RWPE2 (cell line): Measurements from ENCODE around the gene RNF215.

ENCODE experiments used
- ATAC-seq: fragments of 200-7000 bp; cut with Tn5 transposase; 3 replicates; pipeline ENCODE4 v1.9.1; 2021; ENCODE audit warnings: low read depth
- DNase-seq: peaks from one replicate; pipeline ENCODE4 v3.0.0-alpha.2; 2020; ENCODE audit warnings: low spot score
- H3K27ac ChIP-seq: fragments of 450-650 bp; 2 replicates; pipeline ENCODE4 v1.5.1; 2017; ENCODE audit warnings: mild to moderate bottlenecking; ENCODE audit not compliant: poor library complexity, severe bottlenecking
- H3K27me3 ChIP-seq: fragments of 250-450 bp; sonication (Bioruptor Pico); 2 replicates; pipeline ENCODE4 v1.5.1; 2021; ENCODE audit warnings: mild to moderate bottlenecking, moderate library complexity; ENCODE audit not compliant: insufficient read depth, poor library complexity, severe bottlenecking
- H3K36me3 ChIP-seq: fragments of 250-450 bp; sonication (Bioruptor Pico); 2 replicates; pipeline ENCODE4 v1.5.1; 2020; ENCODE audit warnings: low read depth, mild to moderate bottlenecking, moderate library complexity
- H3K4me1 ChIP-seq: fragments of 250-450 bp; sonication (Bioruptor Pico); 2 replicates; pipeline ENCODE4 v1.5.1; 2021; ENCODE audit warnings: mild to moderate bottlenecking, moderate library complexity; ENCODE audit not compliant: insufficient read depth, poor library complexity, severe bottlenecking
- H3K4me3 ChIP-seq: fragments of 250-450 bp; sonication (Bioruptor Pico); 2 replicates; pipeline ENCODE4 v1.5.1; 2021; ENCODE audit warnings: mild to moderate bottlenecking, moderate library complexity; ENCODE audit not compliant: severe bottlenecking
- H3K9me3 ChIP-seq: fragments of 250-450 bp; sonication (Bioruptor Pico); 2 replicates; pipeline ENCODE4 v1.5.1; 2021; ENCODE audit warnings: mild to moderate bottlenecking, moderate library complexity; ENCODE audit not compliant: severe bottlenecking
- CTCF ChIP-seq: fragments of 450-650 bp; IDR thresholded peaks from one replicate; pipeline ENCODE4 v1.5.1; 2017; ENCODE audit warnings: mild to moderate bottlenecking, moderate library complexity; ENCODE audit not compliant: poor library complexity, severe bottlenecking

The RNF215 gene

GRCh38 chr22:30414525-30415047, 27.4 kb upstream of the RNF215 start:
- no peak overlapping the region for H3K27ac ChIP-seq
- no peak for ATAC-seq
- peaks cover 97% of the 10 kb centered on the region for H3K36me3 ChIP-seq
- H3K27me3 ChIP-seq = no peaks in the 10 kb centered on the region
- H3K4me3 ChIP-seq = no peak overlapping the region
- TF ChIP-seq CTCF = no peak
- no peak for DNase-seq
- peaks cover 4% of the 10 kb centered on the region for H3K4me1 ChIP-seq
- no peaks in the 10 kb centered on the region for H3K9me3 ChIP-seq

- H3K36me3 ChIP-seq = peaks cover 97% of the 10 kb centered on the region
Observed at GRCh38 chr22:30413745-30414524, 26.7 kb upstream of the RNF215 start.

GRCh38 chr22:30413001-30413400, 25.8 kb upstream of the RNF215 start:
- peaks cover 17% of the 10 kb centered on the region for H3K4me1 ChIP-seq
- H3K4me3 ChIP-seq = no peak overlapping the region
- ATAC-seq (no peak), DNase-seq (no peak)
- TF ChIP-seq CTCF = no peak
- H3K9me3 ChIP-seq = no peaks in the 10 kb centered on the region
- H3K27me3 ChIP-seq = no peaks in the 10 kb centered on the region
- peak overlapping the region; percentile 73 for H3K27ac ChIP-seq
- peaks cover 97% of the 10 kb centered on the region for H3K36me3 ChIP-seq

More at GRCh38 chr22:30413745-30414524, 26.7 kb upstream of the RNF215 start:
- TF ChIP-seq CTCF = no peak
- Histone ChIP-seq H3K4me1 (peaks cover 8% of the 10 kb centered on the region), H3K27ac (no peak overlapping the region), H3K9me3 (no peaks in the 10 kb centered on the region), H3K4me3 (no peak overlapping the region), H3K27me3 (no peaks in the 10 kb centered on the region)
- DNase-seq (no peak), ATAC-seq (no peak)

- Histone ChIP-seq H3K27me3 (no peaks in the 10 kb centered on the region), H3K36me3 (peaks cover 97% of the 10 kb centered on the region), H3K4me3 (no peak overlapping the region), H3K9me3 (no peaks in the 10 kb centered on the region), H3K4me1 (peaks cover 18% of the 10 kb centered on the region), H3K27ac (peak overlapping the region; percentile 73)
- ATAC-seq (peak; percentile 93), DNase-seq (no peak)
- no peak for TF ChIP-seq CTCF
Observed at GRCh38 chr22:30411780-30412179, 24.6 kb upstream of the RNF215 start.
